Muscle of back (tissue), 11 donors: ENCODE measurements around the gene KLHL3. TPM values are rescaled to one million over a fixed set of nuclear protein-coding genes. Genes with fewer than 3 reads are reported as not detected.

Source experiments
- DNase-seq, 3 donors: peaks; one replicate each; pipeline versions ENCODE4 v3.0.0 to v3.0.0-alpha.2; 2013
- polyA plus RNA-seq, 10 donors: library from polyadenylated mRNA; unstranded; fragments of 120-200 nt; gene quantifications; one replicate each; pipeline ENCODE4 v1.2.1, GENCODE V29; 2013; ENCODE audit not compliant: insufficient read length in 10 of 10

KLHL3 gene
- polyA plus RNA-seq, 10 donors = 2.5 to 8.5 (median 4.1) TPM

- DNase-seq = no peak
Measured at GRCh38 chr5:137611011-137611580, 124.8 kb downstream of the KLHL3 start.

DNA sequence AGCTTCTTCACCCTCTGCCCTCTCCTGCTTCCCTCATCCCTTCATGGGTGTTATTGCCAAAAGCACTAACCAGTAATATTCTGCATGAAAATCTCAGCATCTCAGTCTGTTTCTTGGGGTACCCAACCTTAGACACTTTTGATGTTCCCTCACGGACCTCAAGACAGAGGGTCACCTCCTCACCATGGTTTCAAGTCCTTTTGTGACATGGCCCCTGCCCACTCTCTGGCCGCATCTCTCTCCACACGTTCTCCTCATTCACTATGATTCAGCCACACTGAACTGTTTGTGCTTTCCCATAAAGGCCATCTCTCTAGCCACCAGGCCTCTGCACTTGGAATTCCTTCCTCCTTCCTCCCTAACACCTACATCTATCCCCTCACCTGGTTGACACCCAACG, 125.3 kb downstream of the KLHL3 start:
- no peak for DNase-seq

- no peak for DNase-seq
Measured at GRCh38 chr5:137609127-137609526, 126.8 kb downstream of the KLHL3 start.

GRCh38 chr5:137607771-137608170, 128.1 kb downstream of the KLHL3 start:
- no peak for DNase-seq

DNA sequence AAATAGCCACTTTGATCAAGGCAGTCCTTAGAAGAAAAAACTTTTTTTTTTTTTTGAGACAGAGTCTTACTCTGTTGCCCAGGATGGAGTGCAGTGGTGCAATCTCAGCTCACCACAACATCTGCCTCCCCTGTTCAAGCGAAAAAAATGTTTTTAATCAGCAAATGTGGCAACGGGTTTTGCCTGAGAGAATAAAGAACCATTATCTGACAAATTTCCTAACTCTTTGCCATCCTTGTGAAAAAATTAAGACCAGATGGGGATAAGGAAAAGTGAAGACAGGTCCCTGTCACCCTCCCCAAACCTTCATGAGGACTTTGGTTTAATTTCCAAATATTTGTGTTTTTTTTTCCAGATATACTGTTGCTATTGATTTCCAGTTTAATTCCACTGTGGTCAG, 129.5 kb downstream of the KLHL3 start:
- DNase-seq = no peak

DNA sequence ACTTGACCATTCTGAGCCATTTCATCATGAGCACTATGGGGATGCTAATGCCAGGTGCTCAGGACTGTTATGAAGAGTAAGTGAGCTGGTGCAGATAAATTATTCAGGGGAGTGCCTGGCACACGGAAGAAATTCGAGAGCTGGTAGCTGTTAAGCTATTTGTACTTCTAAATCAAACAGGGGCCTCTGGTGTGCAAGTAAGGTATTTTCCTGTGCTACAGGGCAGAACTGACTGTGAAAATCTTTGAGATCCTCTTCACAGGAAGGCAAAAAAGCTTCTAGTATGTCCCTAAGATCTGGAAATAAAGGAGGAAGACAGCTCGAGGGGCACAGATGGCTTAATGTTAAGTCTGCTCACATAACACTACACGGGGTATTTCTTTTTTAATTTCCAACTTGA, 130.5 kb downstream of the KLHL3 start:
- no peak for DNase-seq

DNA sequence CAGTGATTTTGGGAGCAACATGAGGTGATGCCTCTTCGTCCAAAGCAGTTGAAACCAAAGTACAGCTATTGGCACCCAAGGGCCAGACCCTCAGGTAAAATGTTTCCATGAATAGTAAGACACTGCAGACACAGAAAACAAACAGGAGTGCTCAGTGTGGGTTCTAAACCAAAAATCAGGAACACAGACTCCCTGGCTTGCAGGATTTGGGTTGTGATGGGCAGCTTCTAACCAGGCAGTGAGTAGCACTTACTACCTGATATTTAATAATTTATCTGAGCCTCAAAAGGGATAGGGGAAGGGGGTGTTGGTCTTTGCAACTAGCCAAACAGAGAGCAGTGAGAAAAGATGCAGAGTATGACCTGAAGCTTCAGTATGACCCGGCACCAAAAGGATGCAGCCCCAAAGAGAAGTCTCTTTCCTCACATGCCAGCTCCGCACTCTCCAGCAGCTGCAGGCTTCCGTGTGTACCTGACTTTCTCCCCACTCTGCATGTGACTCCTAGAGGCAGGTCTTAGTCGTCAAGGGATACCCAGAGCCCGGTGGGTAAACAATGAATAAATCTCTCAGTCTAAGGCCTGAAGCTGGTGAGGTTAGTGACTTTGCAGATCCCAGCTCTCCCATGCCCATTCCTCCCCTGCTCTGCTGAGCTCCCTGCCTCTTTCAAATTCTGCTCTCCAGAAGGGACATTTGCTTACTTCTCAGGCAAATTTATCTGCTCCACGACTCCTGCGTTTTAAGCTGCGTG, 131.4 kb downstream of the KLHL3 start:
- no peak for DNase-seq

GRCh38 chr5:137603891-137604290, 132.0 kb downstream of the KLHL3 start:
- no peak for DNase-seq

GRCh38 chr5:137603356-137603755, 132.5 kb downstream of the KLHL3 start:
- DNase-seq = no peak

DNA sequence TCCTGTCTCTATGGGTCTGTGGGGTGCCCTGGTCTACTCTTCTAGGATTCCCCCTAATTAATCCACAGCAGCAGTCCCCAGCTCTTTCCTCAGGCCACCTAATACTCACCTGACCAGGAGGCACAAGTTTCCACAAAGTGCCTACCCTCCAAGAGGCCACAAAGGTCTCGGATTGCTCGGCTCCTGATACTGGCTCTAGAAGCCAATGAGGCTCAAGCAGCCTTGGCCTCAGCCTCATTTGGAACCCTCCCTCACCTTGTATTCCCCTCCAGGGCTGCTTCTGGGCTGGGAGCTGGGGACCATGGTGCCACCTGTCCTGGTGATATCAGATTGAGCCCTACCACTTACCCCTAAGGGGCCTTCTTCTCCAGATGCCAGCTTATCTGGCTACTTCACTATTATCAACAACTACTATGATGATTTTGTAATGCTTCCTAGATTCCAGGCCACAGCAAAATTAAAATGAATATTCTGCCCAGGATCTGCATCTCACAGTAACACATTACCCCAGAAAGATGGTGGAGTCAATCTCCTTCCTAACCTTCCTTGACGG, 133.1 kb downstream of the KLHL3 start:
- DNase-seq = no peak

DNA sequence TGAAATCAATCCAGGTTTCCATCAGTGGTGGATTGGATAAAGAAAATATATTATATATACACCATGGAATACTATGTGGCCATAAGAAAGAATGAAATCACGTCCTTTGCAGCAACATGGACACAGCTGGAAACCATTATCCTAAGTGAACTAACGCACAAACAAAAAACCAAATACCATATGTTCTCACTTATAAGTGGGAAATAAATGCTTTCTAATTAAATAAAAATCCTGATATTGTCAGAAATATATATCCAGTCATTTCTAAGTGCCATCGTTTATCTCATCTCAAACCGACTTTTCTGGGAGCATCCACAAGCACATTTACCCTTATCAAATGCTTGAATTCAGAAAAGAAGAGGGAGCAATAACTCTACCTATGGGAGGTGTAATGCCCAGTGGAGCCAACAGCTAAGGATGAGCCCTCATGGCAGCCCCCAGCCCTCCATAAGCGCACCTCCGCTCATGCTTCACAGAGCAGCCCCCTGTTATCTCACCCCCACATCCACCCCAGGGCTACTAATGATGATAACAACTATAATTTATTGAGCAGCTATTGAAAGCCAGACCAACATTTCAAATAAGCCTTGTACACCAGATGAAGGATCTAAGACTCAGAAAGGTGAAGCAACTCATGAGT, 135.0 kb downstream of the KLHL3 start:
- peak in 1 of 3 donors; percentile 29 for DNase-seq

GRCh38 chr5:137599457-137599856, 136.4 kb downstream of the KLHL3 start:
- no peak for DNase-seq

DNA sequence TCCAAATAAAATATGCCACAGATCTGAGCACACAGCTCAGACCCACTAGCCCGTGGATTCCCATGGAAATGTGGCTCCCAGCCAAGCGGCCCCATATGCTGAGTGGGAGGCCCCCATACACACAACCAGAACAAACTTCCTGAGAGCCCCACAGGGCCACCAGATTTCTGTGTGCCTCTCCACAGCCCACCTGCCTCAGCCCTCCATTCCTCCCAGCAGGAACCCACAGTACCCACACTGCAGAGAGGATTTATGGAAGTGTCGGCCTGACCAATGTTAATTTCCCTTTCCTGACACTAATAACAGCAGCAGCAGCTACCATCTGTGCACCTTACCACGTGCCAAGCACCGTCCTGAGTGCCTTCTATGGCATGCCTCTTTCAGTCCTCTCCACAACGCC, 137.5 kb downstream of the KLHL3 start:
- DNase-seq = no peak

DNA sequence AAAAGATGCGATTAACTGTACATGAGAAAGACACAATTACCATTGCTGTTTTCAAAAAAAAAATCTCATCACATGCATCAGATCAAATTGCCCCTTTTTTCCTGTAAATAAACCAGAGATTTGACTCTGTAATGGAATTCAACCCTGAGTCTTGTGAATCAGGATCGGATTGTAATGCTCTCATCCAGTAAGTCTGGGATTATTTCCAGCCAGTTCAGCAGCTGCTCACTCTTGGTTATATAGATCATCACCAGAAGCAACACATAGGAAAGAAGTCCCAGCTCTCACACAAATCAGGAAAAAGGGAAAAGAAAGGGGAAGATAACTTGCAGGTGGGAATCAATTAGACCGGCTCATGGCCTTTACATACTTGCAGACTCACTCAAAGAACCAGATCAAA, 138.9 kb downstream of the KLHL3 start:
- DNase-seq = peak; percentile 38 to 75 (median 61)

DNA sequence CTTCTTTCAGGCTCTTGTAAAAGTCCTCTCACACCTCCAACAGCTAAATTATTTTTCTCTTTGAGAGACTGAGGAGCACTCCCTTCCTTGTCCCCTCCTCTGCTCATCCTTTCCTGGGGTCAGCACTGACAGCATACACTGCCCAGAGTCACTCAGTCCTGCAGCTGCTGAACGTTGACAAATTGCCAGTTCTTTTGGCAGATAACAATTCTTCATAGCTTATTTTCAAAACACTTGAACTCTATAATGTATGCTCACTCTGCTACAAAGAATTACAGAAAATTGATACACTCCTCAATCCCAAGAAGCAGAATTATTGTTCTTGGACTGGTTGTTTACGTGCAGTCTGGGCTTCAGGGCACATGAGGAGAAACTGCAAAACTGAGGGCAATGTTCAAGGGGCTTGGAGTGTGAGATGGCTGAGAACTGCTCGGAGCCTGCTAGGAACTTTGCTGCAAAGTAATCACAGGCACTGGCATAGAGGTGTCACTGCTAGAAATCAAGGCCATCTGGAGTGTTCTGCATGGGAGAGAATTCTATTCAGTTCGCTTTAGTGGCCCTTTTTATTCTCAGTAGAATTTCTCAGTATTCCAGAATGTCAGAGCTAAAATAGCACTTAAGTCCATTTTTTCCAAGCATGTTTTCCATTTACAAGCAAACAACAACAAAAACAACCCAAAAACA, 140.4 kb downstream of the KLHL3 start:
- peak in 2 of 3 donors; percentile 42 to 70 for DNase-seq

GRCh38 chr5:137594717-137595116, 141.2 kb downstream of the KLHL3 start:
- DNase-seq = no peak

DNA sequence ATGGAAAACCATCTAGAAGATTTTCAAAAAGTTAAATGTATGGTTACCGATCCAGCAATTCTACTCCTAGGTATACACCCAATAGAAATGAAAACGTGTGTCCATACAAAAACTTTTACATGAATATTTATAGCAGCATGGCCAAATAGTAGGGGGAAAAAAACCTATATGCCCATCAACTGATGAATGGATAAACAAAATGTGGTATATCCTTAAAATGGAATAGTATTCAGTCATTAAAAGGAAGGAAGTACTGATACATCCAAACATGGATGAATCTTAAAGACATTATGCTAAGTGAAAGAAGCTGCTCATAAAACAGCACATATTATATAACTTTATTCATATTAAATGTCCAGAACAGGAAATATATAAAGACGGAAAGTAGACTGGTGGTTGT, 143.6 kb downstream of the KLHL3 start:
- DNase-seq = no peak

- no peak for DNase-seq
Measured at GRCh38 chr5:137589185-137589584, 146.7 kb downstream of the KLHL3 start.

- no peak for DNase-seq
Measured at GRCh38 chr5:137587919-137588318, 148.0 kb downstream of the KLHL3 start.

DNA sequence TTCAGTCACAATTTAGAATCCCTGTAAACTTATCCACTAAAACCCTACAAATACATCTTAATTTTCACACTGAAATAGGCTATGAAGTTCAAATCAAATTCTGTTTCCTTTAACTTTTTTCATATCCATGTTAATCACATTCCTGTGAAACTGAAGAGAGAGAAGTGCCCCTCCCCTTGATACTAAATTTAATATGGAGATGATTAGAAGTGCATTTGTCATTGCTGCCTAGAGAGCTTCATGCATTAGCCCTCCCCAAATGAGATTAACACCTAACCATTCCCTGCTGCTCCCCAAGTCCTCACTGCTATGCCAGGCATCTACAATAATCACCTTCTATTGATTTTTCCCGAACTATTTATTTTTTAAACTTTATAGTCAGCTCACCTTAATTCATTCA, 151.6 kb downstream of the KLHL3 start:
- DNase-seq = no peak

GRCh38 chr5:137583129-137583528, 152.8 kb downstream of the KLHL3 start:
- DNase-seq = no peak

DNA sequence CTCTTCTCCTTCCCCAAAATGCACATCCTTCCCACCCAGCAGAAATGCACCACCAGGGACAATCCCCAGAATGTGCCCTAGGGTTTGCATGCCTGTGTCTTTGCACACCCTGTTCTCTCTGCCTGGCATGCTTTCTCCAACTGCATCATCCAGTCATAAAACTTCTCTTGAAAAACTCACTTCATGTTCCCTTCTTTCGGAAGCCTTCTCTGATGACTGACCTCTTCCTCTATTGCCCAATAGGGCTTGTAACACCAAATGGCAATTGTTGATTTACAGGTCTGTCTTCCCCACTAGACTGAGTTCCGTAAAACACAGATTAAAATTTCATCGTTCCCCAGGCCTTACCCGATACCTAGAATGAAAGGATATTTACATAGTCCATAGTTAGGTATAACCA, 153.7 kb downstream of the KLHL3 start:
- no peak for DNase-seq
